ENCODE results near the gene HMGN4. TPM values are rescaled to one million over a fixed set of nuclear protein-coding genes. Genes with fewer than 3 reads are reported as not detected.

The HMGN4 gene
- polyA plus RNA-seq, 3 donors: 28.1 to 116 (median 91.3) TPM

- WGBS (ENCODE audit: insufficient coverage): under 1% methylated on average over 36 of the region's 37 CpGs
- peaks cover 25 to 47% of the 10 kb centered on the region in 2 donors for H3K4me1 ChIP-seq (ENCODE audit: control insufficient read depth in 1 of 2, insufficient read depth in 2 of 2, low read length in 2 of 2)
Observed at GRCh38 chr6:26537160-26537845, 863 bp upstream of the HMGN4 start.

GRCh38 chr6:26538572-26538902, 371 bp downstream of the HMGN4 start:
- intact Hi-C loops (cut with micrococcal nuclease): loop anchor here (2.0 to 10.0 kb wide), 5 partner anchors 14 to 1546 kb away; partner anchors contain the start of gene ZNF165 (in 1 of the 2)
- Histone ChIP-seq H3K79me2 (ENCODE audit: insufficient read depth, low read length) (peaks cover 53% of the 10 kb centered on the region), H3K4me1 (ENCODE audit: control insufficient read depth in 1 of 2, insufficient read depth in 2 of 2, low read length in 2 of 2) (peaks cover 20 to 35% of the 10 kb centered on the region in 2 donors)

More at GRCh38 chr6:26537160-26537845, 863 bp upstream of the HMGN4 start:
- Histone ChIP-seq H3K4me2 (replicated peaks; ENCODE audit: extremely low read depth, low read length, poor library complexity, severe bottlenecking) (peak overlapping the region; percentile 95), H4K20me1 (ENCODE audit: insufficient read depth, low read length) (no peaks in the 10 kb centered on the region), H3K9me3 (replicated peaks in 1 of 2; ENCODE audit: control insufficient read depth in 1 of 2, insufficient read depth in 1 of 2, low read length in 2 of 2) (no peaks in the 10 kb centered on the region), H3K9ac (ENCODE audit: insufficient read depth, low read length, poor library complexity, severe bottlenecking) (peak overlapping the region; percentile 86), H3K27ac (ENCODE audit: low read depth in 1 of 2, low read length in 2 of 2) (peak overlapping the region; percentile 92 to 96), H2AFZ (ENCODE audit: insufficient read depth, low read depth, low read length, poor library complexity, severe bottlenecking) (peak overlapping the region; percentile 98), H3K36me3 (replicated peaks in 1 of 2; ENCODE audit: control insufficient read depth in 1 of 2, insufficient read depth in 2 of 2, low read length in 2 of 2) (peaks cover 0 to under 1% of the 10 kb centered on the region in 2 donors), H3K27me3 (ENCODE audit: control insufficient read depth in 2 of 2, insufficient read depth in 2 of 2, low read length in 2 of 2) (no peaks in the 10 kb centered on the region), H3K4me3 (replicated peaks in 1 of 3; ENCODE audit: low read depth in 2 of 3, low read length in 3 of 3) (peak overlapping the region; percentile 62 to 96 (median 89)), H3K79me2 (ENCODE audit: insufficient read depth, low read length) (peaks cover 41% of the 10 kb centered on the region)
- intact Hi-C loops (cut with micrococcal nuclease): loop anchor here (2.0 to 10.0 kb wide), 4 partner anchors 15 to 1547 kb away; partner anchors contain the start of gene ZNF165 (in 1 of the 2)
- no peak for TF ChIP-seq CTCF (IDR thresholded peaks at IDR 0.05)
- H3K27ac Mint-ChIP-seq: peak overlapping the region; percentile 96 to 98 (median 98)
- peak overlapping the region; percentile 88 to 98 for H3K4me3 Mint-ChIP-seq
- peaks cover 7 to 9% of the 10 kb centered on the region in 2 donors for H3K36me3 Mint-ChIP-seq
- H3K4me1 Mint-ChIP-seq: peaks cover 47% of the 10 kb centered on the region
- H3K27me3 Mint-ChIP-seq (ENCODE audit: low read depth in 3 of 3): peaks cover 0 to 3% (median 0%) of the 10 kb centered on the region in 3 donors
- peak; percentile 93 to 94 (median 94) for DNase-seq
- H3K9me3 Mint-ChIP-seq: no peaks in the 10 kb centered on the region

More at GRCh38 chr6:26538572-26538902, 371 bp downstream of the HMGN4 start:
- Histone ChIP-seq H3K27ac (ENCODE audit: low read depth in 1 of 2, low read length in 2 of 2) (peak overlapping the region; percentile 92 to 96), H3K36me3 (replicated peaks in 1 of 2; ENCODE audit: control insufficient read depth in 1 of 2, insufficient read depth in 2 of 2, low read length in 2 of 2) (peaks cover 0 to 9% of the 10 kb centered on the region in 2 donors), H2AFZ (ENCODE audit: insufficient read depth, low read depth, low read length, poor library complexity, severe bottlenecking) (peak overlapping the region; percentile 98), H3K4me2 (replicated peaks; ENCODE audit: extremely low read depth, low read length, poor library complexity, severe bottlenecking) (peak overlapping the region; percentile 95), H3K27me3 (ENCODE audit: control insufficient read depth in 2 of 2, insufficient read depth in 2 of 2, low read length in 2 of 2) (no peaks in the 10 kb centered on the region), H3K4me3 (replicated peaks in 1 of 3; ENCODE audit: low read depth in 2 of 3, low read length in 3 of 3) (peak overlapping the region; percentile 62 to 96 (median 89)), H3K9me3 (replicated peaks in 1 of 2; ENCODE audit: control insufficient read depth in 1 of 2, insufficient read depth in 1 of 2, low read length in 2 of 2) (no peaks in the 10 kb centered on the region), H3K9ac (ENCODE audit: insufficient read depth, low read length, poor library complexity, severe bottlenecking) (peak overlapping the region; percentile 86), H4K20me1 (ENCODE audit: insufficient read depth, low read length) (no peaks in the 10 kb centered on the region)
- WGBS (ENCODE audit: insufficient coverage): under 1% methylated on average over 14 of the region's 15 CpGs
- DNase-seq: peak in 1 of 3 donors; percentile 16
- Mint-ChIP-seq H3K36me3 (peaks cover 13 to 17% of the 10 kb centered on the region in 2 donors), H3K4me1 (peaks cover 34% of the 10 kb centered on the region), H3K4me3 (peak overlapping the region; percentile 88 to 98), H3K27ac (peak overlapping the region; percentile 96 to 98 (median 98)), H3K9me3 (no peaks in the 10 kb centered on the region), H3K27me3 (ENCODE audit: low read depth in 3 of 3) (no peaks in the 10 kb centered on the region)
- TF ChIP-seq CTCF (IDR thresholded peaks at IDR 0.05): no peak

Data from CD14-positive monocyte (primary cell).